Left lung (tissue), 10 donors: Measurements from ENCODE around the gene ADIPOR2. TPM values are rescaled to one million over a fixed set of nuclear protein-coding genes. Genes with fewer than 3 reads are reported as not detected.

Source experiments
- ATAC-seq: fragments of 200-7000 bp; cut with Tn5 transposase; one replicate; pipeline ENCODE4 v1.9.1; 2020; ENCODE audit warnings: moderate library complexity
- DNase-seq, 4 donors: peaks; one replicate each; pipeline ENCODE4 v3.0.0-alpha.2; 2013 to 2020
- H3K27ac ChIP-seq, 2 donors: fragments of 200-600 bp; sonication (generic) in 1 of 2; one replicate each; pipeline versions ENCODE4 v1.5.0 to v1.8.0; 2020 to 2021
- H3K27me3 ChIP-seq, 2 donors: fragments of 200-600 bp; sonication (generic) in 1 of 2; one replicate each; pipeline versions ENCODE4 v1.5.0 to v1.8.0; 2020 to 2021
- H3K36me3 ChIP-seq, 2 donors: fragments of 200-600 bp; sonication (generic) in 1 of 2; one replicate each; pipeline versions ENCODE4 v1.5.0 to v1.8.0; 2020 to 2021
- H3K4me1 ChIP-seq, 2 donors: fragments of 200-600 bp; one replicate each; pipeline ENCODE4 v1.8.0; 2021
- H3K4me3 ChIP-seq, 2 donors: fragments of 200-600 bp; sonication (generic) in 1 of 2; one replicate each; pipeline versions ENCODE4 v1.5.0 to v1.8.0; 2020 to 2021; ENCODE audit warnings: mild to moderate bottlenecking in 1 of 2
- H3K9me3 ChIP-seq, 2 donors: fragments of 200-600 bp; sonication (generic) in 1 of 2; one replicate each; pipeline versions ENCODE4 v1.5.0 to v1.8.0; 2020 to 2021
- intact Hi-C, 2 donors: fragments of 100-400 bp; cut with DNase I; formaldehyde crosslinking; loops; one replicate each; pipeline versions ENCODE4 v1.11.2 to v1.14.2; 2022
- polyA plus RNA-seq, 6 donors: library from polyadenylated mRNA; unstranded; fragments of 120-200 nt; gene quantifications; one replicate each; pipeline ENCODE4 v1.2.1, GENCODE V29; 2013; ENCODE audit not compliant: insufficient read length in 6 of 6
- total RNA-seq, 2 donors: library from RNA; stranded (reverse); fragmentation: NEBNext Ultra II Directional; extraction: Animal tissue kit (Norgen Biotek cat#: 25700); gene quantifications; one replicate each; pipeline ENCODE4 v1.2.1, GENCODE V29; 2021
- TF ChIP-seq, protein P1 (sequence below), 2 donors: fragments of 200-600 bp; sonication (generic) in 1 of 2; IDR thresholded peaks; one replicate each; pipeline versions ENCODE4 v1.5.0 to v1.8.0; 2021; ENCODE audit warnings: antibody characterized with exemption in 2 of 2
- donor health status: DM: no; HTN: yes; CAD: no.
- donor health status: DM: no; HTN: no; CAD: no.

Gene ADIPOR2
- total and polyA plus RNA-seq, 8 donors: 37.0 to 66.8 (median 41.7) TPM

DNA sequence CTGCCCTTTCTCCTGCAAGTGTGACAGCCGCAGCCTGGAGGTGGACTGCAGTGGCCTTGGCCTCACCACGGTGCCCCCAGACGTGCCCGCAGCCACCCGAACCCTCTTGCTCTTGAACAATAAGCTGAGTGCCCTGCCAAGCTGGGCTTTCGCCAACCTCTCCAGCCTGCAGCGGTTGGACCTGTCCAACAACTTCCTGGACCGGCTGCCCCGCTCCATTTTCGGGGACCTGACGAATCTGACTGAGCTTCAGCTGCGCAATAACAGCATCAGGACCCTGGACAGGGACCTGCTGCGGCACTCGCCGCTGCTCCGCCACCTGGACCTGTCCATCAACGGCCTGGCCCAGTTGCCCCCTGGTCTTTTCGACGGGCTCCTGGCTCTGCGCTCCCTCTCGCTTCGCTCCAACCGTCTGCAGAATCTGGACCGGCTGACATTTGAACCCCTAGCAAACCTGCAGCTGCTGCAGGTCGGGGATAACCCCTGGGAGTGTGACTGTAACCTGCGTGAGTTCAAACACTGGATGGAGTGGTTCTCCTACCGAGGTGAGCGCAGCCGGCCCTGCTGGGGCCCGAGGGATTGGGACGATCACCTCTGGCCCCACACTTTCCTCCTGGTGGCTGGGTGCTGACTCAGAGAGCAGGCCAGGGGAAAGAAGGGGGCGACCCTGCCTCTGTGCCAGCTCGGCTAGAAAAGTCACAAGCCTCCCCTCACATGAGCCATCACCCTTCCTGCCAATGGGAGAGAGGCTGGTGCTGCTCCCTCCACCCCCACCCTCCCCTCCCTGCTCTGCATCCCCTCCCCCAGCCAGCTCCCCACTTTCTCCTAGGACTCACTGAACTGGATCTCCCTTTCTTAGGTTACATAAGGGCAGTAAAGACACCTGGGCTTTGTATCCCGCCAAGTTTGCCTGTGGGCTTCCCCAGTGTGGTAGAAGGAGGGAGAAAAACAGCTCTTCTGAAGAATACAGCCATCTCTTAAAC lies 140.4 kb downstream of the ADIPOR2 start:
- H3K4me3 ChIP-seq: no peak overlapping the region
- TF ChIP-seq, protein P1, sequence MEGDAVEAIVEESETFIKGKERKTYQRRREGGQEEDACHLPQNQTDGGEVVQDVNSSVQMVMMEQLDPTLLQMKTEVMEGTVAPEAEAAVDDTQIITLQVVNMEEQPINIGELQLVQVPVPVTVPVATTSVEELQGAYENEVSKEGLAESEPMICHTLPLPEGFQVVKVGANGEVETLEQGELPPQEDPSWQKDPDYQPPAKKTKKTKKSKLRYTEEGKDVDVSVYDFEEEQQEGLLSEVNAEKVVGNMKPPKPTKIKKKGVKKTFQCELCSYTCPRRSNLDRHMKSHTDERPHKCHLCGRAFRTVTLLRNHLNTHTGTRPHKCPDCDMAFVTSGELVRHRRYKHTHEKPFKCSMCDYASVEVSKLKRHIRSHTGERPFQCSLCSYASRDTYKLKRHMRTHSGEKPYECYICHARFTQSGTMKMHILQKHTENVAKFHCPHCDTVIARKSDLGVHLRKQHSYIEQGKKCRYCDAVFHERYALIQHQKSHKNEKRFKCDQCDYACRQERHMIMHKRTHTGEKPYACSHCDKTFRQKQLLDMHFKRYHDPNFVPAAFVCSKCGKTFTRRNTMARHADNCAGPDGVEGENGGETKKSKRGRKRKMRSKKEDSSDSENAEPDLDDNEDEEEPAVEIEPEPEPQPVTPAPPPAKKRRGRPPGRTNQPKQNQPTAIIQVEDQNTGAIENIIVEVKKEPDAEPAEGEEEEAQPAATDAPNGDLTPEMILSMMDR (IDR thresholded peaks at IDR 0.05): no peak
- H3K36me3 ChIP-seq: no peaks in the 10 kb centered on the region
- H3K27ac ChIP-seq: no peak overlapping the region
- H3K27me3 ChIP-seq: peaks cover 18 to 96% of the 10 kb centered on the region in 2 donors
- H3K9me3 ChIP-seq: no peaks in the 10 kb centered on the region
- intact Hi-C loops: no loop called here
- ATAC-seq (peak; percentile 97), DNase-seq (peak; percentile 75 to 92 (median 82))
- H3K4me1 ChIP-seq: no peaks in the 10 kb centered on the region

GRCh38 chr12:1832801-1833595 lies 142.1 kb downstream of the ADIPOR2 start:
- Histone ChIP-seq H3K9me3 (no peaks in the 10 kb centered on the region), H3K36me3 (no peaks in the 10 kb centered on the region), H3K27ac (no peak overlapping the region), H3K4me3 (no peak overlapping the region), H3K27me3 (peaks cover 18 to 87% of the 10 kb centered on the region in 2 donors), H3K4me1 (no peaks in the 10 kb centered on the region)
- TF ChIP-seq, protein P1 (IDR thresholded peaks at IDR 0.05): no peak
- intact Hi-C loops: no loop called here
- ATAC-seq (no peak), DNase-seq (peak in 1 of 4 donors; percentile 29)

DNA sequence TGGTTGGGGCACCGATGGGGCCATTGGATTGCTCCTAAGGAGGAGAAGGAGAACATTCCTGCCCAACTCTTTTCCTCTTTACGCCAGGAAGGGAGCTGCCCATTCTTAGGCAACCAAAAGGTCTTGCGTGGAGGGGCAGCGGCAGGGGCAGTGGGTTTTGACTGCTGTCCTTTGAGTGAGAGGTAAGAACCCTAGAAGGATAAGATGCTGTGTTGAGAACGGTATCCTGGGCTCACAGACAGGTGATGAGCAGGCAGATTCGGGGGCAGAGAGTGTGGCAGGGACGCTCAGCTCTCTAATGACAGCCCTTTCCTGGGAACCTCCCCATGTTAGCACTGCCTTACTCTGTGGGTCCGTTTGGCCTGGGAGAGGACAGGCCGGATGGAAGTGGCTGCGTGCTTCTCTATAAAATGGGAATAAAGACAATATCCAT lies 142.7 kb downstream of the ADIPOR2 start:
- H3K4me3 ChIP-seq: no peak overlapping the region
- H3K9me3 ChIP-seq: no peaks in the 10 kb centered on the region
- intact Hi-C loops: no loop called here
- DNase-seq (peak in 1 of 4 donors; percentile 44), ATAC-seq (no peak)
- H3K36me3 ChIP-seq: no peaks in the 10 kb centered on the region
- no peaks in the 10 kb centered on the region for H3K4me1 ChIP-seq
- no peak overlapping the region for H3K27ac ChIP-seq
- peaks cover 18 to 81% of the 10 kb centered on the region in 2 donors for H3K27me3 ChIP-seq
- TF ChIP-seq, protein P1 (IDR thresholded peaks at IDR 0.05): no peak

- DNase-seq (peak in 1 of 4 donors; percentile 75), ATAC-seq (no peak)
- H3K27ac ChIP-seq: no peak overlapping the region
- no peak overlapping the region for H3K4me3 ChIP-seq
- TF ChIP-seq, protein P1 (IDR thresholded peaks at IDR 0.05): no peak
- H3K27me3 ChIP-seq: peaks cover 18 to 73% of the 10 kb centered on the region in 2 donors
- H3K36me3 ChIP-seq: no peaks in the 10 kb centered on the region
- no peaks in the 10 kb centered on the region for H3K9me3 ChIP-seq
- intact Hi-C loops: no loop called here
- H3K4me1 ChIP-seq: no peaks in the 10 kb centered on the region
Measured at GRCh38 chr12:1834186-1834925, 143.5 kb downstream of the ADIPOR2 start.
